Measurements from ENCODE around the gene MERTK. TPM values are rescaled to one million over a fixed set of nuclear protein-coding genes. Genes with fewer than 3 reads are reported as not detected.
"Not testable (repeated sequence)": the region's sequence is repeated elsewhere in the genome, so short reads cannot be mapped to it uniquely, and the experiment has no call there.

MERTK gene
- total RNA-seq (2021; ENCODE audit: unreplicated experiment) (14.5 TPM), Bru-seq, nascent RNA (percentile 68 among the genes with signal in this experiment), BruChase-seq, experiment 1, labeled RNA remaining after a 2-hour chase (percentile 63 among the genes with signal in this experiment), BruChase-seq, experiment 2, labeled RNA remaining after a 6-hour chase (percentile 65 among the genes with signal in this experiment)
- 7.4 TPM for polyA plus RNA-seq (2012; ENCODE audit: insufficient read length)
- long read RNA-seq, partial matches to known transcripts = 9 of 20 reads
- long read RNA-seq, other reads (novel, unspliced or antisense) = 7 of 20 reads

DNA sequence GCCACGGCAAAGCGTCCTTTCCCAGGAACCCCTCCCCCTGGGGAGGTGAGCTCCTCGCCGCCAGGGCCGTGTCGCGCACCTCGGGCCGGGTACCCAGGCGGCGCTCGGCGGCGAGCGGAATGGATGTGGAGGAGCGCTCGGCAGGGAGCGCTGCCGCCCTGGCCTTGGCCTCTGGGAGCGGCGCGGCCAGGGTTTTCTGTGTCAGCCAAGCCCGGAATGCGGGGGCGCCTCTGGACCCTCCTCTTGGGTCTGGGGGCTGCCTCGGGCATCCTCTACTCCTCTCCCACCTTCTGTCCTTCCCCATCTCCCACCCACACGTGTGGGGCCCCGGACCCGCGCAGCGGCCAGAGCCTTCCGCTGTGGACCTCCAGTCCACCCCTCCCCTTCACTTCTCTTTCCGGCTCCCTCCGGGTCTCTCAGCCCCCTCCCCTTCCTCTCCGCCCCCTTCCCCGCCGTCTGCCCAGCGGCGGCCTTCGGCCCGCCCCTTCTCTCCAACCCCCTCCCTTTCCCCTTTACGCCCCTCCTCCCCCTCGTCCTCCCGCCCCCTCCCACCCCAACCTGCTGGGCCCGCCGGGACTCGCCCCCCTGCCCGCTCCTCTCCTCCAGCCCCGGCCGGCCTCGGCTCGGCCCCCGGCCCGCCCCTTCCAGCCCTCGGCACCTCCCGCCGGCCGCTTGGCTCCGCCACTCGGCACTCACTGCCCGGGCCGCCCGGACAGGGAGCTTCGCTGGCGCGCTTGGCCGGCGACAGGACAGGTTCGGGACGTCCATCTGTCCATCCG, at the start of gene MERTK:
Gene MERTK, plus strand, starts transcription at position 684 of the 779 bp plus-strand sequence. CDS start 129 bp downstream, outside the sequence.
- POLR2A ChIA-PET = interaction anchor here (0.6 kb wide), 1 partner anchor 108 kb away, joined by 6 read pairs; no protein-coding TSS in a partner anchor
- CTCF ChIA-PET = interaction anchor here (0.6 to 0.8 kb wide), 2 partner anchors 11 to 155 kb away, joined by 4 read pairs; no protein-coding TSS in a partner anchor
- in situ Hi-C loops (cut with HindIII; ENCODE audit: low pct_unique_long_range_greater_than_20kb, low sequenced_read_pairs) (no loop called here), intact Hi-C loops (cut with micrococcal nuclease; ENCODE audit: unreplicated experiment) (no loop called here)
- H3K9me3 ChIP-seq (ENCODE audit: control insufficient read depth, insufficient read depth, low read depth, low read length) = no peaks in the 10 kb centered on the region
- ATAC-seq = peak; percentile 92
- TF ChIP-seq SIN3A (IDR thresholded peaks at IDR 0.05; ENCODE audit: borderline replicate concordance, insufficient read depth, low read depth, low read length) (peak; percentile 75; the same call in 1 of the 2 replicates), POLR2AphosphoS5 (IDR thresholded peaks at IDR 0.05; ENCODE audit: low read depth, low read length) (peak; percentile 94), TCF7L2 (IDR thresholded peaks at IDR 0.05; ENCODE audit: low read depth, low read length) (no peak)
- TF ChIP-seq, protein P1, sequence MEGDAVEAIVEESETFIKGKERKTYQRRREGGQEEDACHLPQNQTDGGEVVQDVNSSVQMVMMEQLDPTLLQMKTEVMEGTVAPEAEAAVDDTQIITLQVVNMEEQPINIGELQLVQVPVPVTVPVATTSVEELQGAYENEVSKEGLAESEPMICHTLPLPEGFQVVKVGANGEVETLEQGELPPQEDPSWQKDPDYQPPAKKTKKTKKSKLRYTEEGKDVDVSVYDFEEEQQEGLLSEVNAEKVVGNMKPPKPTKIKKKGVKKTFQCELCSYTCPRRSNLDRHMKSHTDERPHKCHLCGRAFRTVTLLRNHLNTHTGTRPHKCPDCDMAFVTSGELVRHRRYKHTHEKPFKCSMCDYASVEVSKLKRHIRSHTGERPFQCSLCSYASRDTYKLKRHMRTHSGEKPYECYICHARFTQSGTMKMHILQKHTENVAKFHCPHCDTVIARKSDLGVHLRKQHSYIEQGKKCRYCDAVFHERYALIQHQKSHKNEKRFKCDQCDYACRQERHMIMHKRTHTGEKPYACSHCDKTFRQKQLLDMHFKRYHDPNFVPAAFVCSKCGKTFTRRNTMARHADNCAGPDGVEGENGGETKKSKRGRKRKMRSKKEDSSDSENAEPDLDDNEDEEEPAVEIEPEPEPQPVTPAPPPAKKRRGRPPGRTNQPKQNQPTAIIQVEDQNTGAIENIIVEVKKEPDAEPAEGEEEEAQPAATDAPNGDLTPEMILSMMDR (IDR thresholded peaks at IDR 0.05) = peak; percentile 81
- TF ChIP-seq, protein P2, sequence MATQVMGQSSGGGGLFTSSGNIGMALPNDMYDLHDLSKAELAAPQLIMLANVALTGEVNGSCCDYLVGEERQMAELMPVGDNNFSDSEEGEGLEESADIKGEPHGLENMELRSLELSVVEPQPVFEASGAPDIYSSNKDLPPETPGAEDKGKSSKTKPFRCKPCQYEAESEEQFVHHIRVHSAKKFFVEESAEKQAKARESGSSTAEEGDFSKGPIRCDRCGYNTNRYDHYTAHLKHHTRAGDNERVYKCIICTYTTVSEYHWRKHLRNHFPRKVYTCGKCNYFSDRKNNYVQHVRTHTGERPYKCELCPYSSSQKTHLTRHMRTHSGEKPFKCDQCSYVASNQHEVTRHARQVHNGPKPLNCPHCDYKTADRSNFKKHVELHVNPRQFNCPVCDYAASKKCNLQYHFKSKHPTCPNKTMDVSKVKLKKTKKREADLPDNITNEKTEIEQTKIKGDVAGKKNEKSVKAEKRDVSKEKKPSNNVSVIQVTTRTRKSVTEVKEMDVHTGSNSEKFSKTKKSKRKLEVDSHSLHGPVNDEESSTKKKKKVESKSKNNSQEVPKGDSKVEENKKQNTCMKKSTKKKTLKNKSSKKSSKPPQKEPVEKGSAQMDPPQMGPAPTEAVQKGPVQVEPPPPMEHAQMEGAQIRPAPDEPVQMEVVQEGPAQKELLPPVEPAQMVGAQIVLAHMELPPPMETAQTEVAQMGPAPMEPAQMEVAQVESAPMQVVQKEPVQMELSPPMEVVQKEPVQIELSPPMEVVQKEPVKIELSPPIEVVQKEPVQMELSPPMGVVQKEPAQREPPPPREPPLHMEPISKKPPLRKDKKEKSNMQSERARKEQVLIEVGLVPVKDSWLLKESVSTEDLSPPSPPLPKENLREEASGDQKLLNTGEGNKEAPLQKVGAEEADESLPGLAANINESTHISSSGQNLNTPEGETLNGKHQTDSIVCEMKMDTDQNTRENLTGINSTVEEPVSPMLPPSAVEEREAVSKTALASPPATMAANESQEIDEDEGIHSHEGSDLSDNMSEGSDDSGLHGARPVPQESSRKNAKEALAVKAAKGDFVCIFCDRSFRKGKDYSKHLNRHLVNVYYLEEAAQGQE (IDR thresholded peaks at IDR 0.05; ENCODE audit: insufficient read depth in 1 of 2, low read depth in 2 of 2, low read length in 1 of 2) = no peak
- H3K36me3 ChIP-seq (ENCODE audit: control insufficient read depth, insufficient read depth, low read length) = no peaks in the 10 kb centered on the region
- peak within 1 kb of the TSS; percentile 84 for H3K27ac ChIP-seq (ENCODE audit: low read length)
- peak; percentile 53 for DNase-seq (ENCODE audit: low read depth, low spot score)
- no peaks in the 10 kb centered on the region for H3K27me3 ChIP-seq (ENCODE audit: control insufficient read depth, insufficient read depth, low read length)
- H3K4me3 ChIP-seq (ENCODE audit: low read depth in 2 of 2, low read length in 2 of 2) = peak within 1 kb of the TSS; percentile 71 to 92
- BruUV-seq (replicated peaks) = no TSS peak
- peaks cover 16% of the 10 kb centered on the region for H3K4me1 ChIP-seq (ENCODE audit: control insufficient read depth, insufficient read depth, low read length)

DNA sequence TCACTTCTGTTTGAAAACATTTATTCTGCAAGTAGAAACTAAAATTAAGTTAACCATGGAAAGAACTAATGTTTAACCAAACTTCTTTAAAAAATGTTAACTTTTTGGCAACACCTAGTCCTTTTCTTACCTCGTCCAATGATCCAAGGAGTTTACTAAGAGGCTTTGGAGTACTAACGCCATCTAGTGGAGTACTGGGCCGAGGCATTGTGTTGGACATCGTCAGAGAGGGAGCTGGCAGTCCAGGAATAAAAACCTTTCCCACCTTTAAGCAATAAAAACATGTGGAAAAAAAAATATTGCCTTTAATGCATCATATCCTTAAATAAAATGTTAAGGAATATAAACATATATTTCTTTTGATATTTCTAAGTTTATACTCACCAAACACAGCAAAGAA, 47.8 kb upstream of the MERTK start:
- CTCF ChIA-PET; in situ Hi-C loops (cut with HindIII; ENCODE audit: low pct_unique_long_range_greater_than_20kb, low sequenced_read_pairs); intact Hi-C loops (cut with micrococcal nuclease; ENCODE audit: unreplicated experiment); H3K27ac ChIP-seq (ENCODE audit: low read length); H3K36me3 ChIP-seq (ENCODE audit: control insufficient read depth, insufficient read depth, low read length); DNase-seq (ENCODE audit: low read depth, low spot score); H3K4me3 ChIP-seq (ENCODE audit: low read depth in 2 of 2, low read length in 2 of 2); H3K27me3 ChIP-seq (ENCODE audit: control insufficient read depth, insufficient read depth, low read length); POLR2A ChIA-PET; H3K9me3 ChIP-seq (ENCODE audit: control insufficient read depth, insufficient read depth, low read depth, low read length); H3K4me1 ChIP-seq (ENCODE audit: control insufficient read depth, insufficient read depth, low read length); BruUV-seq (replicated peaks): not testable (repeated sequence)
- TF ChIP-seq, protein P1 (IDR thresholded peaks at IDR 0.05) = peak; percentile 79
- ATAC-seq = peak; percentile 88

DNA sequence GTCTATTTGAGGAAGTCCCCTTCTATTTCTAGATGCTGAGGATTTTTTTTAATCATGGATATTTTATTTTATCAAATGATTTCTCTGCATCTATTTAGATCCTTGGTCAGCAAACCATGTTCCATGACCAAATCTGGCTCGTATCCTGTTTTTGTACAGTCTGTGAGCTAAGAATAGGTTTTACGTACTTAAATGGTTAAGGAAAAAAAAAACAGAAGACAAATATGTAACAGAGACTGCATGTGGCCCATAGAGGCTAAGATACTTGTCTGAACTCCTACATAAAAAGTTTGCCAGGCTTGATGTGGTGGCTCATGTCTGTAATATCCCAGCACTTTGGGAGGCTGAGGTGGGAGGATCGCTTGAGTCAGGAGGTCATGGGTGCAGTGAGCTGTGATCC, 45.9 kb upstream of the MERTK start:
- BruUV-seq (replicated peaks); POLR2A ChIA-PET: not testable (repeated sequence)

DNA sequence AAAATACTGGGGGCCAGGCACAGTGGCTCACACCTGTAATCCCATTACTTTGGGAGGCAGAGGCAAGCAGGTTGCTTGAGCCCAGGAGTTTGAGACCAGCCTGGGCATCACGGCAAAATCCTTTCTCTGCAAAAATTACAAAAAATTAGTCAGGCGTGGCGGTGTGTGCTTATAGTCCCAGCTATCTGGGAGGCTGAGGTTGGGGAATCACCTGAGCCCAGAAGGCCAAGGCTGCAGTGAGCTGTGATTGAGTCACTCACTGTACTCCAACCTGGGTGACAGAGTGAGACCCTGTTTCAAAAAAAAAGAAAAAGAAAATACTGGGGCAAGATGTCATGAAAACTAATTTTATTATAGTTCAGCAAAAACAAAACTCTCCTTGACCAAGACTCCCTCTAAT, 38.4 kb upstream of the MERTK start:
- BruUV-seq (replicated peaks); H3K27ac ChIP-seq (ENCODE audit: low read length); POLR2A ChIA-PET; DNase-seq (ENCODE audit: low read depth, low spot score); H3K9me3 ChIP-seq (ENCODE audit: control insufficient read depth, insufficient read depth, low read depth, low read length); H3K36me3 ChIP-seq (ENCODE audit: control insufficient read depth, insufficient read depth, low read length); H3K27me3 ChIP-seq (ENCODE audit: control insufficient read depth, insufficient read depth, low read length); H3K4me1 ChIP-seq (ENCODE audit: control insufficient read depth, insufficient read depth, low read length); intact Hi-C loops (cut with micrococcal nuclease; ENCODE audit: unreplicated experiment); CTCF ChIA-PET; ATAC-seq; H3K4me3 ChIP-seq (ENCODE audit: low read depth in 2 of 2, low read length in 2 of 2); in situ Hi-C loops (cut with HindIII; ENCODE audit: low pct_unique_long_range_greater_than_20kb, low sequenced_read_pairs): not testable (repeated sequence)

More for the DNA sequence above, 45.9 kb upstream of the MERTK start:
- H3K27me3 ChIP-seq (ENCODE audit: control insufficient read depth, insufficient read depth, low read length); DNase-seq (ENCODE audit: low read depth, low spot score); intact Hi-C loops (cut with micrococcal nuclease; ENCODE audit: unreplicated experiment); H3K9me3 ChIP-seq (ENCODE audit: control insufficient read depth, insufficient read depth, low read depth, low read length); H3K36me3 ChIP-seq (ENCODE audit: control insufficient read depth, insufficient read depth, low read length); H3K27ac ChIP-seq (ENCODE audit: low read length); ATAC-seq; CTCF ChIA-PET; H3K4me3 ChIP-seq (ENCODE audit: low read depth in 2 of 2, low read length in 2 of 2); in situ Hi-C loops (cut with HindIII; ENCODE audit: low pct_unique_long_range_greater_than_20kb, low sequenced_read_pairs); H3K4me1 ChIP-seq (ENCODE audit: control insufficient read depth, insufficient read depth, low read length): not testable (repeated sequence)
